Liver (tissue), 3 donors: Measurements from ENCODE around the gene GRAMD4.

Source experiments
- CTCF ChIP-seq: fragments of 150-350 bp; IDR thresholded peaks from 2 replicates; pipeline ENCODE4 v1.5.1; 2017; ENCODE audit warnings: improper control_type of control experiment, low read depth, low read length; ENCODE audit not compliant: missing input control
- GABPA ChIP-seq, 2 donors: IDR thresholded peaks in 1 of 2; conservative IDR thresholded peaks in 1 of 2; 2 replicates each; pipeline ENCODE4 v1.6.1; 2016; ENCODE audit warnings: antibody characterized with exemption in 2 of 2, mild to moderate bottlenecking in 1 of 2, moderate library complexity in 1 of 2
- JUND ChIP-seq, 2 donors: IDR thresholded peaks; 2 replicates each; pipeline ENCODE4 v1.6.1; 2016; ENCODE audit warnings: antibody characterized with exemption in 2 of 2
- RAD21 ChIP-seq, 2 donors: IDR thresholded peaks; 2 replicates each; pipeline ENCODE4 v1.6.1; 2016; ENCODE audit warnings: antibody characterized with exemption in 2 of 2, mild to moderate bottlenecking in 2 of 2
- SP1 ChIP-seq: IDR thresholded peaks from 2 replicates; pipeline ENCODE4 v1.6.1; 2018; ENCODE audit warnings: antibody characterized with exemption, mild to moderate bottlenecking
- YY1 ChIP-seq: IDR thresholded peaks from 2 replicates; pipeline ENCODE4 v1.6.1; 2016; ENCODE audit warnings: antibody characterized with exemption, mild to moderate bottlenecking
- TF ChIP-seq, protein P1 (sequence below): IDR thresholded peaks from 2 replicates; pipeline ENCODE4 v1.6.1; 2016; ENCODE audit warnings: antibody characterized with exemption
- TF ChIP-seq, protein P2 (sequence below): IDR thresholded peaks from 2 replicates; pipeline ENCODE4 v1.6.1; 2016; ENCODE audit warnings: antibody characterized with exemption
- TF ChIP-seq, protein P3 (sequence below): IDR thresholded peaks from 2 replicates; pipeline ENCODE4 v1.6.1; 2016; ENCODE audit warnings: antibody characterized with exemption, mild to moderate bottlenecking
- TF ChIP-seq, protein P4 (sequence below): IDR thresholded peaks from 2 replicates; pipeline ENCODE4 v1.6.1; 2016; ENCODE audit warnings: antibody characterized with exemption
- donor health status: healthy.
- donor health status: healthy.

- TF ChIP-seq YY1 (no peak), CTCF (no peak), SP1 (no peak), GABPA (IDR thresholded peaks at IDR 0.05 in 1 of 2, conservative IDR thresholded peaks at IDR 0.05 in 1 of 2) (no peak), RAD21 (IDR thresholded peaks at IDR 0.05) (no peak), JUND (IDR thresholded peaks at IDR 0.05) (no peak)
- TF ChIP-seq, protein P1, sequence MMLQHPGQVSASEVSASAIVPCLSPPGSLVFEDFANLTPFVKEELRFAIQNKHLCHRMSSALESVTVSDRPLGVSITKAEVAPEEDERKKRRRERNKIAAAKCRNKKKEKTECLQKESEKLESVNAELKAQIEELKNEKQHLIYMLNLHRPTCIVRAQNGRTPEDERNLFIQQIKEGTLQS: no peak
- TF ChIP-seq, protein P2, sequence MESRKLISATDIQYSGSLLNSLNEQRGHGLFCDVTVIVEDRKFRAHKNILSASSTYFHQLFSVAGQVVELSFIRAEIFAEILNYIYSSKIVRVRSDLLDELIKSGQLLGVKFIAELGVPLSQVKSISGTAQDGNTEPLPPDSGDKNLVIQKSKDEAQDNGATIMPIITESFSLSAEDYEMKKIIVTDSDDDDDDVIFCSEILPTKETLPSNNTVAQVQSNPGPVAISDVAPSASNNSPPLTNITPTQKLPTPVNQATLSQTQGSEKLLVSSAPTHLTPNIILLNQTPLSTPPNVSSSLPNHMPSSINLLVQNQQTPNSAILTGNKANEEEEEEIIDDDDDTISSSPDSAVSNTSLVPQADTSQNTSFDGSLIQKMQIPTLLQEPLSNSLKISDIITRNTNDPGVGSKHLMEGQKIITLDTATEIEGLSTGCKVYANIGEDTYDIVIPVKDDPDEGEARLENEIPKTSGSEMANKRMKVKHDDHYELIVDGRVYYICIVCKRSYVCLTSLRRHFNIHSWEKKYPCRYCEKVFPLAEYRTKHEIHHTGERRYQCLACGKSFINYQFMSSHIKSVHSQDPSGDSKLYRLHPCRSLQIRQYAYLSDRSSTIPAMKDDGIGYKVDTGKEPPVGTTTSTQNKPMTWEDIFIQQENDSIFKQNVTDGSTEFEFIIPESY: no peak
- TF ChIP-seq, protein P3, sequence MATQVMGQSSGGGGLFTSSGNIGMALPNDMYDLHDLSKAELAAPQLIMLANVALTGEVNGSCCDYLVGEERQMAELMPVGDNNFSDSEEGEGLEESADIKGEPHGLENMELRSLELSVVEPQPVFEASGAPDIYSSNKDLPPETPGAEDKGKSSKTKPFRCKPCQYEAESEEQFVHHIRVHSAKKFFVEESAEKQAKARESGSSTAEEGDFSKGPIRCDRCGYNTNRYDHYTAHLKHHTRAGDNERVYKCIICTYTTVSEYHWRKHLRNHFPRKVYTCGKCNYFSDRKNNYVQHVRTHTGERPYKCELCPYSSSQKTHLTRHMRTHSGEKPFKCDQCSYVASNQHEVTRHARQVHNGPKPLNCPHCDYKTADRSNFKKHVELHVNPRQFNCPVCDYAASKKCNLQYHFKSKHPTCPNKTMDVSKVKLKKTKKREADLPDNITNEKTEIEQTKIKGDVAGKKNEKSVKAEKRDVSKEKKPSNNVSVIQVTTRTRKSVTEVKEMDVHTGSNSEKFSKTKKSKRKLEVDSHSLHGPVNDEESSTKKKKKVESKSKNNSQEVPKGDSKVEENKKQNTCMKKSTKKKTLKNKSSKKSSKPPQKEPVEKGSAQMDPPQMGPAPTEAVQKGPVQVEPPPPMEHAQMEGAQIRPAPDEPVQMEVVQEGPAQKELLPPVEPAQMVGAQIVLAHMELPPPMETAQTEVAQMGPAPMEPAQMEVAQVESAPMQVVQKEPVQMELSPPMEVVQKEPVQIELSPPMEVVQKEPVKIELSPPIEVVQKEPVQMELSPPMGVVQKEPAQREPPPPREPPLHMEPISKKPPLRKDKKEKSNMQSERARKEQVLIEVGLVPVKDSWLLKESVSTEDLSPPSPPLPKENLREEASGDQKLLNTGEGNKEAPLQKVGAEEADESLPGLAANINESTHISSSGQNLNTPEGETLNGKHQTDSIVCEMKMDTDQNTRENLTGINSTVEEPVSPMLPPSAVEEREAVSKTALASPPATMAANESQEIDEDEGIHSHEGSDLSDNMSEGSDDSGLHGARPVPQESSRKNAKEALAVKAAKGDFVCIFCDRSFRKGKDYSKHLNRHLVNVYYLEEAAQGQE: no peak
- TF ChIP-seq, protein P4, sequence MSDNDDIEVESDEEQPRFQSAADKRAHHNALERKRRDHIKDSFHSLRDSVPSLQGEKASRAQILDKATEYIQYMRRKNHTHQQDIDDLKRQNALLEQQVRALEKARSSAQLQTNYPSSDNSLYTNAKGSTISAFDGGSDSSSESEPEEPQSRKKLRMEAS: no peak
These were observed 10.4 kb upstream of the GRAMD4 start for GRCh38 chr22:46609724-46610201.
